HK-2 (cell line): ENCODE data around the gene HNRNPU.

Source experiments
- DNase-seq: peaks from one replicate; pipeline ENCODE4 v3.0.0-alpha.2; 2018; ENCODE audit not compliant: unreplicated experiment

HNRNPU gene

GRCh38 chr1:244864253-244865027, at the start of gene HNRNPU:
Gene HNRNPU (minus strand): TSS chr1:244864543. CDS start chr1:244864307, 236 bp downstream.
- peak; percentile 99 for DNase-seq

GRCh38 chr1:244913806-244914205, 49.5 kb upstream of the HNRNPU start:
- DNase-seq, result no peak

- DNase-seq, result no peak
These were observed 39.8 kb upstream of the HNRNPU start for GRCh38 chr1:244904119-244904518.

GRCh38 chr1:244901400-244902015, 37.2 kb upstream of the HNRNPU start:
- no peak for DNase-seq

- DNase-seq, result no peak
These were observed 33.3 kb upstream of the HNRNPU start for GRCh38 chr1:244897476-244898254.

GRCh38 chr1:244896550-244896949, 32.2 kb upstream of the HNRNPU start:
- no peak for DNase-seq

- DNase-seq, result no peak
These were observed 29.5 kb upstream of the HNRNPU start for GRCh38 chr1:244893836-244894235.

GRCh38 chr1:244887281-244887680, 22.9 kb upstream of the HNRNPU start:
- no peak for DNase-seq

GRCh38 chr1:244881552-244882280, 17.4 kb upstream of the HNRNPU start:
- no peak for DNase-seq

- DNase-seq, result no peak
These were observed 14.3 kb upstream of the HNRNPU start for GRCh38 chr1:244878681-244879080.

GRCh38 chr1:244876228-244876910, 12.0 kb upstream of the HNRNPU start:
- no peak for DNase-seq

GRCh38 chr1:244874974-244875579, 10.7 kb upstream of the HNRNPU start:
- no peak for DNase-seq

GRCh38 chr1:244869950-244870349, 5.6 kb upstream of the HNRNPU start:
- no peak for DNase-seq

GRCh38 chr1:244869364-244869827, 5.1 kb upstream of the HNRNPU start:
- DNase-seq, result no peak

- no peak for DNase-seq
These were observed 4.4 kb upstream of the HNRNPU start for GRCh38 chr1:244868484-244869363.

GRCh38 chr1:244866355-244866754, 2.0 kb upstream of the HNRNPU start:
- no peak for DNase-seq

- DNase-seq, result no peak
These were observed 1.5 kb upstream of the HNRNPU start for GRCh38 chr1:244865820-244866219.

- peak; percentile 67 for DNase-seq
These were observed 657 bp upstream of the HNRNPU start for GRCh38 chr1:244865028-244865371.

GRCh38 chr1:244863491-244864252, 671 bp downstream of the HNRNPU start:
- DNase-seq, result no peak
